Right kidney (tissue), 1 donor: ENCODE measurements around the gene PCIF1.
"Not testable (repeated sequence)": the region's sequence is repeated elsewhere in the genome, so short reads cannot be mapped to it uniquely, and the experiment has no call there.

ENCODE experiments used
- DNase-seq: peaks from one replicate; pipeline ENCODE4 v3.0.0-alpha.2; 2016

PCIF1 gene

DNA sequence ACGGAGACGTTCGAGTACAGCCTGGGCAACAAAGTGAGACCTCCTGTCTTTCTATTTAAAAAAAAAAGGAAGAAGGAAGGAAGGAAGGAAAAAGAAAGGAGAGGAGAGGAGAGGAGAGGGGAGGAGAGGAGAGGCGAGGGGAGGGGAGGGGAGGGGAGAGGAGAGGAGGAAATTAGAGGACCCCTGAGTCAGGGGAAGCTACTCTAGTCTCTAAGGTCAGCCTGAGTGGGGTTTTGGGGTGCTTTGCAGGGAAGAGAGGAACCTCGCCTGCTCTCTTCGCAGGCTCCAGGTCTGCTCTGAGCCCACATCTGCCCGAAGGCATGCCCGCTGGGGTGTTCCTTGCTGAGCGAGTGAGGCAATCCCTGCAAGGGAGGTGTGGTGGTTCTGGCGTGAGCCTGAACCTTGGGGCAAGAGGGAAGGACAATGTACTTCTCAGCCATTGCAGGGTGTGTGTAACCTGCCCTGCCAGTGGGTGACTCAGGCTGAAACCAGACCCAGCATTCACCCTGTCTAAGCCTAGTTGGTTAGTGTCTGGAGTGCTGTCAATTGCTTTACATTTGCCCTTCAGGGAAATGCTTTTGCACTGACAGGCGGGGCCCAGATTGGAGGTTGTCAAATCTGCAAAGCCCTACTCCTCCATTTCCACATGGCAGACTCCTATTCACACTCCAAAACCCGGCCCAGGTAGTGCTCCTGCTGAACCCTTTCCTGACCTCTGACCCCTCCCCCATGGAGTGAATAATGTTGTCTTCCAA lies 58.9 kb downstream of the PCIF1 start:
- no peak for DNase-seq

DNA sequence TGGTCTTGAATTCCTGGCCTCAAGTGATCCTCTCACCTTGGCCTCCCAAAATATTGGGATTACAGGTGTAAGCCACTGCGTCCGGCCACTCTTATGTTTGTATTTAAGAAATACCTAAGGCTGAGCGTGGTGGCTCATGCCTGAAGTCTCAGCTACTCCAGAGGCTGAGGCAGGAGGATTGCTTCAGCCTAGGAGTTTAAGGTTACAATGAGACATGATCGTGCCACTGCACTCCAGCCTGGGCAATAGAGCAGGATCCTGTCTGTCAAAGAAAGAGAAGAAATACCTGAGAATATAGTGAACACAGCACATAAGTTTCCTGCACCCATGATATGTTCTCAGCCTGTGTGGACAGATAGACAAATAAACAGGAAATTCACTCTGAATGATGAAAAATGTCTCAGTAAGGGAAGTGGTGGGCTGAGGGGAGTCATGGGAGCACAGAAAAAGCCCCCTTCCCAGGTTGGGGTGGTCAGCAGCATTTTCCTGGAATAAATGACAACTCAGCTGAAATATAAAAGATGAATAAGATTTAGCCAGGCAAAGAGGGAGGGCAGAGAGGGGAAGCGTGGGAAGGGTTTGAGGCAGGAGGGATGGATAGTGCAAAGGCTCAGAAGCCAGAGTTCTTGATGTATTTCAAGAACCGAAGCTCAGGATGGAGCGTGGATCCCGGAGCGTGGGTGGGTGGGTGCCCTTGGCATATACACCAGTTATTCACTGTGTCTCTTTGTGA lies 60.4 kb downstream of the PCIF1 start:
- DNase-seq = no peak

DNA sequence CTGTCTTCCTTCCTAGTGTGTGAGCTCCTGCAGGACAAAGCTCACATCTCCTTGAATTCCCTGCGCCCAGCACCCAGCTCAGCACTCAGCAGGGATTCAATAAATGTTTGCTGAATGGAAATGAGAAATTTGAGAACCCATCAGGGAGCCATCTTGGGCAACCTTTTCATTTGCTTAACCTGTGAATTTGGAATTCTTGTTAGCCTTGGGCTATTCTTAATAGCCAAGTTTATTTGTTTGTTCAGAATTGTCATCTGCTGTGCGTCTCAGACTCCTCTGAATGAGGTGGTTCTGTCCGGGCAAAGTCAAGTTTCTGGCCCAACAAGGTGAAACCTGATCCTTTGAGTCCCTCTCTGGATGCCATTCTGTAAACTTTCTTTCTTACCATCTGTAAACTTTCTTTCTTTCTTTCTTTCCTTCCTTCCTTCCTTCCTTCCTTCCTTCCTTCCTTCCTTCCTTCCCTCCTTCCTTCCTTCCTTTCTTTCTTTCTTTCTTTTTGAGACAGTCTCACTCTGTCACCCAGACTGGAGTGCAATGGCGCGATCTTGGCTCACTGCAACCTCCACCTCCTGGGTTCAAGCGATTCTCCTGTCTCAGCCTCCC lies 61.1 kb downstream of the PCIF1 start:
- not testable (repeated sequence) for DNase-seq

DNA sequence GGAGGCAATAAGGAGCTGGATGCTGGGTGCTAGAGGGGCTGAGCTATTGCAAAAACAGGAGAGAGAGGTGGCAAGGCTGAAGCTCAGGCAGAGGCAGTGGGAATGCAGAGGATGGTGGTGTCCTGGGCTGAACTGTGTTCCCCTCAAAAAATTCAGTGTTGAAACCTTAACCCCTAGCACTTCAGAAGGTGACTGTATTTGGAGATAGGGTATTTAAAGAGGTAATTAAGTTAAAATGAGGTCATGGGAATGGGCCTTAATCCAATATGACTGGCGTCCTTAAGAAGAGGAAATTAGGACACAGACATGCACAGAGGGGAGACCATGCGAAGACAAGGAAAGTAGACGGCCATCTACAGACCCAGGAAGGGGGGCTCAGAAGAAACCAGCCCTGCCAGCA lies 62.7 kb downstream of the PCIF1 start:
- no peak for DNase-seq
